IPS-18c (cell line): ENCODE measurements around the gene DLGAP4.

Source experiments
- H3K4me3 ChIP-seq: 2 replicates; pipeline ENCODE4 v1.7.0; 2013; ENCODE audit warnings: low read depth, mild to moderate bottlenecking, low read length, moderate library complexity; ENCODE audit not compliant: insufficient read depth
- H3K9me3 ChIP-seq: one replicate; pipeline ENCODE4 v1.6.1; 2013; ENCODE audit warnings: mild to moderate bottlenecking, low read length, moderate library complexity; ENCODE audit not compliant: control insufficient read depth, insufficient read depth

Gene DLGAP4

DNA sequence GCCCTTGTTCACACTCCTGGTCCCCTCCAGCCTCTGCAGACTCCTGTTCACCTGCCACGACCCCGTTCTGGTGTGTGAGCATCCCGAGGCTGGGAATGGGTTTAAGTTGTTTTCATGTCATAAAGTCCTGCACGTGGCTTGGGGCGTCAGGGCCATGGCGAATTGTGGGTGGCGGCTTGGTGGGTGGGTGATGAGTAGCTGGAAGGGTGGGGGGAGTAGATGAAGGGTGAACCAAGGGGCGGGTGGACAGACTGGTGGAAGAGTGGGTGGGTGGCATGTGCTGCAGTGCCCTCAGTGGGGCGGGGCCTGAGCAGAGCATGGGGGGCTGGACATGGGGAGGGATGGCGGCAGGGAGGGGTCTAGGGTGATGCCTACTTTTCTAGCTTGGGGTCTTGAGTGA is 54.3 kb downstream of the DLGAP4 start:
- Histone ChIP-seq H3K4me3 (no peak overlapping the region), H3K9me3 (no peaks in the 10 kb centered on the region)

DNA sequence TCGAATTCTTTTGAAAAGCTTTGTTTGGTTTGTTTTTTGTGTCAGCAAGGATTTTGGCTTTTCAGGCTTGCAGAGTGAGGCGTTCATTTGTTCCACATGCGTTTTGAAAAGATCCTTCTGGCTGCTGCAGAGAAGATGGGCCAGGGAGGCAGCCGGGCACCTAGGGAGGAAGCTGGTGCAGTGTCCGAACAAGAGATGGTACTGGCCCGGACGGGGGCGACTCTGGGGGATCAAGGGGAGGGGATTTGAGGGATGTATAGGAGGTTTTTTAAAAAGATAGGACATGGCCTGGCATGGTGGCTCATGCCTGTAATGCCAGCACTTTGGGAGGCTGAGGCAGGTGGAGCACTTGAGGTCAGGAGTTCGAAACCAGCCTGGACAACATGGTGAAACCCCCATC is 55.3 kb downstream of the DLGAP4 start:
- H3K4me3 ChIP-seq = no peak overlapping the region
- no peaks in the 10 kb centered on the region for H3K9me3 ChIP-seq

DNA sequence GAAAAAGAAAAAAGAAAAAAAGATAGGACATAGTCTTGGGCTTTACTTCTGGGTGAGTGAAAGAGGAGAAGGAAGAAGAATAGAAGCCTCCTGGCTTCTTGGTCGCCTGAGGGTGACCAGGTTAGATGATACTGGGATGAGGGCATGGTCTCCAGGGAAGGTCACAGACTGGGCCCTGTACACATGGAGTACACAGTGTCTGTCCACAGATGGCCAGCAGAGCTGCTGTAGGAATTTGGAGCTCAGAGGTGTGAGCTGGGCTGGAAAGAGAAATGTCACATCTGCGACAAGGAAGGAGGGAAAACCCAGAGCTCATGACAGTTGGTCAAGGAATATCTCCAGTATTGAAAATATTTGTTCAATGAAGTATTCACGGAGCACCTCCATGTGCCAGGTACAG is 56.1 kb downstream of the DLGAP4 start:
- Histone ChIP-seq H3K4me3 (no peak overlapping the region), H3K9me3 (no peaks in the 10 kb centered on the region)

GRCh38 chr20:36362978-36363713 is 57.0 kb downstream of the DLGAP4 start:
- no peak overlapping the region for H3K4me3 ChIP-seq
- no peaks in the 10 kb centered on the region for H3K9me3 ChIP-seq

GRCh38 chr20:36364506-36364905 is 58.4 kb downstream of the DLGAP4 start:
- H3K4me3 ChIP-seq = no peak overlapping the region
- no peaks in the 10 kb centered on the region for H3K9me3 ChIP-seq

GRCh38 chr20:36366623-36367369 is 60.7 kb downstream of the DLGAP4 start:
- H3K4me3 ChIP-seq = no peak overlapping the region

GRCh38 chr20:36367370-36367745 is 61.2 kb downstream of the DLGAP4 start:
- no peak overlapping the region for H3K4me3 ChIP-seq
- no peaks in the 10 kb centered on the region for H3K9me3 ChIP-seq

More at GRCh38 chr20:36366623-36367369, 60.7 kb downstream of the DLGAP4 start:
- no peaks in the 10 kb centered on the region for H3K9me3 ChIP-seq

DNA sequence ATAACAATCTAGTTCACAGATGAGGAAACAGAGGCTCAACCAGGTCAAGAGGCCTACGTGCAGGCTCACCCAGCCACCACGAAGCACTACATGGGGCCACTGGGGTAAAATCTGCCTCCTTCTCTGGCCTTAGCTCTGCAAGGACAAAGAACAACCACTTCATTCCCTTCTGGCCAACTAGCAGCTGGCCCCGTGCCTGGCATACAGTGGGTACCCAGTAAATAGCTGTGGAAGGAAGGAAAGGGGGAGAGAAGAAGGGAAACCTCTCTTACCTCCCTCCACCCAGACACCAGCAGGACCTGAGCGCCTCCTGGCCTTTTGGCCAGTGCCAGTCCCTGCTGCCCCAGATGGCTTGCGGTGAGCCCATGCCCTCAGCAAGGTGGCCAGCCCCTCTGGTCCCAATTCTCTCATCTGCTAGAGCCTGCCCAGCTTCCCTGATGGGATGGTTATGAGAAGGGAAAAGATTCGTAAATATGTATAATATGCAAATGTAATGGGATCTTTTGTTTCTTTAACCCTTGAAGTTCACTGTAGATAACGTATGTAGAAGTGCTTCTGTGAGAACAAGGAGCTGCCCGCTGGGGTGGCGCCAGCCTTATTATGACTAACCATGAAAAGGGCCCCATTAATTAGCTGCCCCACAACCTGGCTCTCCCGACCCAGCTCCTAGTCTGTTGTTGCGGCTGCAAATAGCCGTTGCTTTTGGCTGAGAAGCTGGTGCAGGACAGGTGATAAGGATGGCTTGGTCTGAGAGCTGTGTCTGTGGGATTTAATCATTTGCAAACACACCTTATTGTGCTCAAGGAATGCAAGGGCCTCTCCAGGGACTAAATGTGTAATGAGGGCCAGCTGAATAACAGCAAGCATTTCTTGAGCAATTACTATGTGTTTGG is 62.0 kb downstream of the DLGAP4 start:
- Histone ChIP-seq H3K4me3 (no peak overlapping the region), H3K9me3 (no peaks in the 10 kb centered on the region)

DNA sequence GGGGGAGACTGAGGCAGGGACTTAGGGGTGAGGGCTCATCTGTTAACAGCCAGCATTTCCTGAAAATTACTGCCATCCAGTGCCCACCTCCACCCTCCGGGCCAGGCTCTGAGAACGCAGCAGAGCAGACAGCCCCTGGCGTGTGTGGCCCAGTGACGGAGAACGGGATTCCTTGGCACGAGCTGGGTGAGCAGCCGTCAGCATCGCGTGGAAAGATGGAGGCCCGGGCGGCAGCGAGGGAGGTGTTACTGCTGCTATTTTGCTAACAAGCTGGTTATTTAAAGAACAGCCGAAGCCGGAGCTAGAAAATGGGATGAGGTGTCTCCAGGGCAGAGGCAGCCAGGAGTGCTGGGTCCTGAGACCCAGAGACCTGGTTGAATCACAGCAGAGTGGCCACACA is 62.7 kb downstream of the DLGAP4 start:
- Histone ChIP-seq H3K9me3 (no peaks in the 10 kb centered on the region), H3K4me3 (no peak overlapping the region)

DNA sequence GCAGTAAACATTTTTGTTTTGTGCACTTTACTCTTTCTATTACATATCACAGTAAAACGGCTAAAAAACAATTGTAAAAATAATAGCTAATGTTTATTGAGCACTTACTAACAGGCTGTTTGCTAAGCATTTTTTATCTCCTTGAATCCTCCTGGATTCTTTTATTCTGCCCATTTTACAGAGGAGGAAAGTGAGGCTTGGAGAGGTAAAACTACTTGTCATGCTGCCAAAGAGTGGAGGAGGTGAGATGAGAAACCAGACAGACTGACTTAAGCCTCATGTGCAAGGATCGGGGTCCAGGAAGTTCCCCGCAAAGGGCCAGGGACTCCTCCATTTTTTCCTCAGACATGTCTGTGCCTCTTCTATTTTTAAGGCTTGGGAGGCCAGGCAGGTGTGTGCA is 63.6 kb downstream of the DLGAP4 start:
- no peaks in the 10 kb centered on the region for H3K9me3 ChIP-seq
- no peak overlapping the region for H3K4me3 ChIP-seq

- no peaks in the 10 kb centered on the region for H3K9me3 ChIP-seq
- no peak overlapping the region for H3K4me3 ChIP-seq
These were observed 65.1 kb downstream of the DLGAP4 start for GRCh38 chr20:36370991-36371790.

DNA sequence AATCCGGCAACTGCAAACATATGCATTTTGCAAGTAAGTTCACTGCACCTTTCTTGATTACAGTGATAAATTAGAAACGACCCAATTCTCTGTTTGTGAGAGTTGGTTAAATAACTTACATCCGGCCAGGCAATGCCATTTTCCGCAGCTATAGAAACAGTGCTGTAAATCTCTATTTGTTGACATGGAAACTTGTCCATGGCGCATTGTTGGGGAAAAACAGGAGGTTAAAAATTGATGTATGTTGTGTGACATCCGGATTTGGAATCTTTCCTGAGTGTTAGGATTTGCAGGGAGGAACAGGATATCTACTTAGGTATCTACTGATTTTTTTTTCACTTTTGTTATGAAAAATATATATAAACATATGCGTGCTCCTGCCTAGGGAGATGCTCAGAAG is 66.5 kb downstream of the DLGAP4 start:
- H3K4me3 ChIP-seq = no peak overlapping the region

DNA sequence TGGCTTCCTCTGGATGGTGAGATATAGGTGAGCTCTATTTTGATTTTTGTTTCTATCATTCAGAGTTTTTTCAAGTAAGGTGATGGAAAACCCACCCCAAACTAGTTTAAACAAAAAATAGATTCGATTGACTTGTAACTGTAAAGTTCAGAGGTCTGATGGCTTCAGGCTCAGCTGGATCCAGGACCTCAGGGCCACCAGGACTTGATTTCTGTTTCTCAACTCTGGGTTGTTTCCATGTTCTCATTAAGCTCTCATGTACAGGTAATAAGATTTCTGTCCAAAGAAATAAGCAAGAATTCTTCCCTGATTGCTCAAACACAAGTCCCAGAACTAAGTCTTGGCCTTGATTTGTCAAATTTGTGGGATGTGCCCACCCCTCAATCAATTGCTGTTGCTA is 67.0 kb downstream of the DLGAP4 start:
- Histone ChIP-seq H3K9me3 (no peaks in the 10 kb centered on the region), H3K4me3 (no peak overlapping the region)

More for the DNA sequence above, 66.5 kb downstream of the DLGAP4 start:
- no peaks in the 10 kb centered on the region for H3K9me3 ChIP-seq

DNA sequence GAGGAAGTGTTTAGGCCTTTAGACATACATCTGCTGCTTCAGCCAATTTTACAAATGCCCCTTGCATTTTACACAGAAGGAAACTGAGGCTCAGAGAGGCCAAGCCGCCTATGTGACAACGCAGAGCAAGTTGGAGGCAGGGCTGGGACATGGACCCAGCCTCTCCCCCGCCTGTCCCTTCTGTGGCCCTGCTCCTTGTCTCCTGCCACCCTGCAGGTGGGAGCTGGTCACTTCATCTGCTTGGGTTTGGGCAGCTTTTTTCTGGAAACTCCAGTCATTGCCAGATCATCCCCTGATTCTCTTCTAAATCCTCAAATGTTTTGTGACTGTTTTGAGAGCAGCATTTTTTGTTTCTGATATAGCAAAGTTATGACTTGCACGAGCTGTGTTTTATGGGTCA is 68.9 kb downstream of the DLGAP4 start:
- H3K9me3 ChIP-seq = no peaks in the 10 kb centered on the region
- no peak overlapping the region for H3K4me3 ChIP-seq

GRCh38 chr20:36377348-36378326 is 71.5 kb downstream of the DLGAP4 start:
- Histone ChIP-seq H3K9me3 (no peaks in the 10 kb centered on the region), H3K4me3 (no peak overlapping the region)

- Histone ChIP-seq H3K4me3 (no peak overlapping the region), H3K9me3 (no peaks in the 10 kb centered on the region)
These were observed 72.5 kb downstream of the DLGAP4 start for GRCh38 chr20:36378686-36379085.
